Stimulated activated CD4-positive, alpha-beta T cell treated with anti-CD3 and anti-CD28 coated beads, TNF-alpha, amount 100 ng/mL, for 4 hours (primary cell): Measurements from ENCODE around the gene SLC35F1.
"Not testable (repeated sequence)": the region's sequence is repeated elsewhere in the genome, so short reads cannot be mapped to it uniquely, and the experiment has no call there.

Source experiments
- DNase-seq, 3 experiments: peaks; one replicate each; pipeline ENCODE4 v3.0.0-alpha.2; 2020; ENCODE audit warnings: low read depth in 3 of 3

Gene SLC35F1

DNA sequence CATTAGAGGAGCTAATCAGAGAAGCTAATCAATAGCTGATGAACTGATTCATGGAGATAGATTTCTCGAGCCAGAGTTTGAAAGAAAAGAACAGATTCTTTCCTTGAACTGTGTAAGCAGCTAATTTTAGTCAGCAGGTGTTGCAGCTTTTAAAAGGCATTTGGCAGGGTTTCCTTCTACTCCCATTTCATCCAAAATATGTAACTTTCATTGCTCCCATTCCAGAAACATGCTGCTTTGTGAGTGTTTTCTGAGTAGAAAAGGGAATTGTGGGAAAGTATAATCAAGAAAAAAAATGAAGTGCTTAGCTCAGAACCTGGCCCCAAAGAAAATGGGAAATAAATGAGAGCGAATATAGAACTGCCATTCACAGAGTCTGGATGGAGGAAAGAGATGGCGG is 20.8 kb downstream of the SLC35F1 start:
- DNase-seq = no peak

GRCh38 chr6:117928833-117929232 is 21.8 kb downstream of the SLC35F1 start:
- no peak for DNase-seq

- DNase-seq = no peak
Measured at GRCh38 chr6:117929501-117929900, 22.4 kb downstream of the SLC35F1 start.

DNA sequence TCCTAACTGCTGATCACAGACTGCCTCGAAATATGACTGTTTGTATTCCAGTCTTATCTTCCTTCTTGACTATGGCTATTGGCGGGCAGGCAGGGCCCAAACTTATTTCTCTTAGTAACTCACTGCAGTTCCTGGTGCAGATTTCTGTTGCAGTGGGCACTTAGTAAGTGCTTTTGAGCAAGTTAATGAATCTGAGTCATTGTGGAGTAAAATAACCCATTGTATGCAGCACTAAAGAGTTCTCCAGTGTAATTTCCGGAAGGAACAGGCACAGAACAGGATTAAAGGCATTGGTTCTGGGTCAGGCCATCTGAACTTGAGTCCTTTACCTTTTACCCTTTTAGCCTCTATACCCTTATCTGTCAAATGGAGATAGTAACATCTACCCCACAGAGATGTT is 23.6 kb downstream of the SLC35F1 start:
- no peak for DNase-seq

- no peak for DNase-seq
Measured at GRCh38 chr6:117932001-117932400, 24.9 kb downstream of the SLC35F1 start.

GRCh38 chr6:117932676-117933075 is 25.6 kb downstream of the SLC35F1 start:
- DNase-seq = no peak

DNA sequence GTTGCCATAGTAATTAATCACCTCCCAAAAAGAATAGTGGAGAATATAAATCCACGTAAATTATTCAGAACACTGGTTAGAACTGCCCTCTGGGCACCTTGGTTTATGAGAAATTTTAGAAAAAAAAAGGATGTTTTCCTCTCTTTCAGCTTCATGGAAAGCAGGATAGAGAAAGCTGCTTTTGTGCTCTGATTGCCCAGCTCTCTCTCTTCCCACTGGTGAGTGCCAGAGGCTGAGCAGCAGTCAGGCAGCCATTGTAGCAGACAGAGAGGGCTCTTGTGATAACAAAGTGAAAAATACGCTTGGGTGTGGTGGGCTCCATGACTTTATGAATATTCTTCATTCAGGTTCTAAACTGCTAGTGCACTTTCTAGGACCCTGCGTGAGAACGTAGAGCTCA is 26.4 kb downstream of the SLC35F1 start:
- no peak for DNase-seq

DNA sequence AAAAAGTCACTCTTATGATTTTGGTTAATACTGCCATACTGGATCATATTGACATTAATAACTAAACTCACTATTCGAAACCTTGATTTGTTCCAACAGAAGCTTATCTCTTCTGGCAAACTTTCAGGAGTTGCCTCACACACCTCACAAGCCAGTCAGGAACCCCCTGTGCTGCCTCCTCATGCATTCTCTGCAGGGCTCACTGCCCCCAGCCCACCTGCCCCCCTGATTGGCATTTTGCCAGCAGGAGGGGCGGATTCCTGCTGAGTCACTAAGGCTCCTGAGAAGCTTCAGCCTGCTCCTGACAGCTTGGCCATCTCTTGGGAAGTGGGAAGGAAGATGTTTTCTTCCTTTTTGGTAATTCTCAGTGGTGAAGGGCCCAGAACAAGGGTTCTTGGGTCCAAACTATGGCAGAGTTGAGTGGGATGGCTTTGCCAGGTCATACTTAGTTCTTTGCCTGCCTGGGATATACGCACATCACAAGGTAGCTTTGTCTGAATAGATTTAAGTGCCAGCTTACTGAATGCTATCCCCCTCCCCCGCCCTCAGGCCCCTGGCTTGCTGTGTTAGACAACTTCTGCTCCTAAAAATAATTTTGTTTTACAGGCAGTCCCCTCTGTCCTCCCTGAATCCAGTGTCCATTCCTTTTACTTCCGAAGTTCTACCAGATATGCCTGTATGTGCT is 31.4 kb downstream of the SLC35F1 start:
- no peak for DNase-seq

DNA sequence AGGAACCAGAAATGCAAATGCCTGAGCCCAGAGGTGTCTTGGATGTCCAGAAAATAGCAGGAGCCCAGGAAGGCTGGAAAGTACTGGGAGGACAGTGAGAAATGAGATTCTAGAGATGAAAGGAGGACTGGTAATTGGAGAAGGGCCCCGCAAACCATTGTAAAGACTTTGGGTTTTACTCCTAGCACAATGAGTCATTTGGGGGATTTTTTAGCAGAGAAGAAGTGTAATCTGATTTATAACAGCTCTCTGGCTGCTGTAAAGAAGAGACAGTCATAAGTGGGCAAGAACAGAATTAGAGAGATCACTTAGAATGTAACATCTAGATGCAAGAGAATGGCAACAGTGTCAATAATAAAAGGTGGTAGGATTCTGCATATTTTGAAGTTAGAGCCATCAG is 40.2 kb downstream of the SLC35F1 start:
- DNase-seq = no peak

DNA sequence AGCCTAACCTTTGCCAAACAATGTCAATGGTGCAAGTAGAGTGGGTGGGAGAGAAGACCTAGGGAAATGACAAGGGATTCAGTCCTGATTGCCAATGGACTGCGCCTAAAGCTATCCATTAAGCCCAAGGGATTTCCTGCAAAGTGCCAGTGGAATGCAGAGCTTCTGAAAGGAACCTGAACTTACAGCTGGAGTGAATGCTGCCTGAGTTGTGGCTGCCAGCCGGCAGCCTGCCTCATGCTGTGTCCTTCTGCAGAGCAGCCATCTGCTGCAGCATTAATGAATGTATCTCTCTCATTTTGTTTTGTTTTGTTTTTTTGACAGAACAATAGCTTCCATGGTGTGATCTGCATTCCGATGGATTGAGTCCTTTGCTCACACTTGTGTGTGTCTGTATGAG is 44.7 kb downstream of the SLC35F1 start:
- DNase-seq = no peak

DNA sequence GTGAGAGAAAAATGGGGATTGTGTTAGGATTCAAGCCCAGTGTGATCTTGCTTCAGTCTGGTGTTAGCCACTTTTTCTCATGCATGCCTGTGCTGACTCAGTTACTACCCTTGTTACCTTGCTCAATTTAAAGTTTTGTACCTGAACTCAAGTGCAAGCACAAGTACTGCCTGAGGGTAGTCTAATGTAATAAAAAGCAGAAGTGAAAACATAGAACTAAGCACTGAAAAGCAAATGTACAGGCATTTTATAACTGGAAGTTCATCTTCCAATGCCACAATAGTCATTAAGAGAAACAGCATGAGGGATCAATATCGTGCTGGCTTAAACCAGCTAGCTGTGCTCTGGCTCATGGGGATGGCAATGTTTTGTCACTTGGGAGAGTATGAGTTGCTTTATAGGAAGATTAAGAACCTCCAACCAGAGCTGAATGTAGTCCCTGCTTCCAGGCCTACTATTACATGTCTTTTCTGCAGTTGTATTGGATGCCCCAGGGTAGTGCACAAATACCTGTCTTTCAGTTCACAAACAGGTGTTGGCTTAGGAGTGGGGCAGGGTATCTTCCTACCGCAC is 48.7 kb downstream of the SLC35F1 start:
- DNase-seq = no peak

GRCh38 chr6:117956386-117956785 is 49.3 kb downstream of the SLC35F1 start:
- DNase-seq = no peak

GRCh38 chr6:117958536-117958935 is 51.5 kb downstream of the SLC35F1 start:
- no peak for DNase-seq

DNA sequence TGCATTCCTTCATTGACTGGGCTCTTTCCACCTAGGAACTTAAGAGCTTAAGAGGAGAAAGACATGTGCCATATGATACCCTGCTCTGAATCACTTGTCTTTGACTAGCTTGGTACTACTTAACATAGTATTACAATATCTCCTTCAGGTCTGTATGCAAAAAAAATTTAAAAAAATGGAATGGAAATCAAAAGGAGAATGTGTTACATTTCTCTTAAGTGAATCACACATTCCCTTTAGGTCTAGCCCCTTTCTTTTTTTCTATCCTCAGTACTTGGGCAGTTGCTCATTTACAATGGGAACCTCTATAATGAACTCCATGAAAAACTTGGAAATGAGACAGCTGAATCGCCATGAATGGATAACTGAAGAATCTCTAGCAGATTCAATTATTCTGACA is 53.8 kb downstream of the SLC35F1 start:
- no peak for DNase-seq

GRCh38 chr6:117961301-117961700 is 54.2 kb downstream of the SLC35F1 start:
- no peak for DNase-seq

DNA sequence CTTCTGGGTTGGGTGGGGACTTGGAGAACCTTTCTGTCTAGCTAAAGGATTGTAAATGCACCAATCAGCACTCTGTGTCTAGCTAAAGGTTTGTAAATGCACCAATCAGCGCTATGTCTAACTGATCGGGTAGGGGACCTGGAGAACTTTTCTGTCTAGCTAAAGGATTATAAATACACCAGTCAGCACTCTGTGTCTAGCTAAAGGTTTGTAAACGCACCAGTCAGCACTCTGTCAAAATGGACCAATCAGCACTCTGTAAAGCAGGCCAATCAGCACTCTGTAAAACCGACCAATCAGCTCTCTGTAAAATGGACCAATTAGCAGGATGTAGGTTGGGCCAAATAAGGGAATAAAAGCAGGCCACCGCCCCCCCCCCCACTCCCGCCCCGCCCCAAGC is 58.7 kb downstream of the SLC35F1 start:
- not testable (repeated sequence) for DNase-seq

GRCh38 chr6:117971637-117972036 is 64.6 kb downstream of the SLC35F1 start:
- no peak for DNase-seq

DNA sequence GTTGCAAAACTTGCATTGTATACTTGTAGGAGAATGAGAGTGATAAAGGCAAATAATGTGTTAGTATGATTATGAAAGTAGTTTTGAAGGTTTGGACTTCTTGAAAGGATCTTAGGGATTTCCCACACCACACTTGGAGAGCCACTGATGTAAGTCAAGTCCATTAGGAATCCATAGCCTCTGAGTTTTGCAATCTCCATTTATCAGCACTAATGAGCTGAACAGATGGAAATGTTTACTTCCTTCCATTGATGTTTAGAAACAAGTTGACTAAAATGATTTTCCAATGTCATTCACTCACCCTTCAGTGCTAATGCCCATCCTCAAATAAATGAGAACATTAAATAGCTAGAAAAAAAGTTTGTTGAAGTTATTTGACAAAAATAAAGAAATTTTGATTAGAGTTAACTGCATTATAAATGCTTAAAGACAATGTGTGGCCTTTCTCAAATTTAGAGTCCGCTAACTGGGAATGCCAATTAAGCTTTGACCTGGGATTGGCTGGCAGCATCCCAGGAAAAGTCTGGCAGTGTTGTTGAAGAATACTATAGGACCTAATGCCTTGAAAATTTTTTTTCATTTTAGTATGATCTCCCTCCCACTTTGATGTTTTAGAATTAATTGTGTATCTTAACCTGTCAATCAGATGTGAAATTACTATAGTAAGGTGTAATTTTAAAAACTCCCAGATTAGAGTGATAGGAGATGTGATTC is 68.0 kb downstream of the SLC35F1 start:
- DNase-seq = no peak

DNA sequence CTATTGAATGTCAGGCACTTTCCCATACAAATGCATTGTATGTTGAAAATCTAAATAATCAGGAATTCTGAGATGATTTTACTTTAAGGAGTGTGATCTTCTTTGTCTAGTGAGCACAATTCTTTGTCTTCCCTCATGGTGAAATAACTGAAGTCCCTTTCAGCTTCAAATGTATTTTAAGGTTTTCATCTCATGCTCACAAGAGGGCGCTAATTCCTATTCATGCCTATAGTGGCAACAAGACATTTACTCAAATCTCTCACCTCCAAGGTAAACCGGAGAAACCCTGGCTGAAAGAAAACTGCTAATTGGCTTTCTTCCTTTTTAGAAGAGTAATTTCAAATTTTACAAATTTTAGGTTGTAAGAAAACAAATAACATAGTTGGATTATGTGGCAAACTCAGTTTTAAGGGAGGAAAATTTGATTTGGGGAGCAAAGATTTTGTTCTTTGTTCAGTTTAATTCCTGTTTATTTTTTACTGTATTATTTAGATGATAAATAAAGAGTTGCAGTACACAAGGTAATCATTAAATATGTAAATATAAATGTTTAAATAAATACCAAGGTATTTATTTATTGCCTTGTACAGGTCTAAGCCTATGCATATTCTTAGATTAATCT is 69.1 kb downstream of the SLC35F1 start:
- DNase-seq = no peak

DNA sequence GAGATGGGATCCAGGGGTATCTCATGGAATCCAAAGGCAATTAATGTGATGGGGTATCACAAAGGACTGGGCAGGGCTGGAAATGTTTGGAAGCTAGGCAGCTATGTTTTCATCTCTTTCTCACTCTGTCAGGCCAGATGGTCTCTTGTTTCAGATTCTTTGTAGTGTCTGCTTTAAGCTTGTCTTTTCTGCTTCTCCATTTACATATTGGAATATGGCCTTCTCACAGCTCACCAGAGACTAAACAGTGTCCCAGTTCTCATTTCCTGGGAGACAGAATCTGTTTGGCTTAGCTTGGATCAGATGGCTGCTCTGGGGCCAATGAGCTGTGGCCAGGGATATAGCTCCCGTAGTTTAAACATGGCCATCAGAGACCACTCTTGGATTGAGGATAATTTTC is 78.9 kb downstream of the SLC35F1 start:
- no peak for DNase-seq

DNA sequence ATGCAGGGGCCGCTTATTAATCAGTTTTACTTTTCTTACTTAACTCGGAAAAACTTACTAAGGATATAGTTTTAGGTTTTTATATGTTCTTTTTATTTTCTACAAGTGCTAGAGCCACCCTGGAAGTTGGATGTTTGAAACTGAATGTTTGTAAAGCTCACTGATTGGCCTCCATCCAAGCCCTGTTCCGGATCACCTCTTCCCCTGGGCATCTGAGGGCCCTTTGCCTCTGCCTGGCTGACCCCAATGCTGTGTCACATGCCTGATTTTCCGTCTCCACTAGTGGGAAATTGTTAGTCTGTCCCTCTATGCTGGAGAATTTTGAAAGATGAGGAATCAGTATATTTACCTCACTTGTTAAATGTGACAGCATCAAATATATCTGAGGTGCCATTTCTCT is 79.3 kb downstream of the SLC35F1 start:
- no peak for DNase-seq

DNA sequence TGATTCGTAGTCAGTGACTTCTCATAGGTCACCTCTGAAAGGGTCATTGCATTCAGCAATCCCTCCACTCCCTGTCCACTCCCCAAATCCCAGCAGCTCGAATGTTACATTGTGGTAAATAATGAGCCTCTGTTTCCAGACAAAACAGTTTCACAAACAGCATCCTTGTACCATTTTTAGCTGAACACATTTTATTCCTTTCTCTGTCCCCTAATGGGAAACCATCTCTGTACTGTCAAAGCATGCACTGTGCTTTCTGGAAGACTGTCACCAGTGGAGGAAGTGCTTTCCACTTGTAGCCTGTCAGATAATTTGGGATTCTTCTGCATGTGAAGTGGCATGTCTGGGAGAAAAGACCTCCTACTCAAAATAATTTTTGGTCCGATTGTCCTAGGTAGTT is 82.0 kb downstream of the SLC35F1 start:
- DNase-seq = no peak

- DNase-seq = no peak
Measured at GRCh38 chr6:117990151-117990550, 83.1 kb downstream of the SLC35F1 start.
